K562 (cell line): ENCODE data around the gene SPINT3. TPM values are rescaled to one million over a fixed set of nuclear protein-coding genes. Genes with fewer than 3 reads are reported as not detected.

Source experiments
- BMI1 ChIP-seq: fragments of 150-350 bp; IDR thresholded peaks from 2 replicates; pipeline ENCODE4 v1.6.1; 2014; ENCODE audit warnings: low read length
- C11orf30 ChIP-seq: fragments of 450-650 bp; IDR thresholded peaks from 2 replicates; pipeline ENCODE4 v1.6.1; 2016; ENCODE audit warnings: low read depth, mild to moderate bottlenecking
- ELF4 ChIP-seq: fragments of 450-650 bp; formaldehyde crosslinking; IDR thresholded peaks from 2 replicates; pipeline ENCODE4 v1.4.0; 2022; ENCODE audit warnings: missing genetic modification characterization
- JUND ChIP-seq, 2 experiments: IDR thresholded peaks; 2 replicates in 1 of 2; 3 replicates in 1 of 2; pipeline ENCODE4 v1.6.1; 2011; ENCODE audit warnings: borderline replicate concordance in 2 of 2, low read depth in 2 of 2, low read length in 2 of 2, improper control_type of control experiment in 1 of 2, missing biosample characterization in 1 of 2, missing genetic modification characterization in 1 of 2, missing genetic modification reagents in 1 of 2
- MTA2 ChIP-seq: fragments of 450-650 bp; IDR thresholded peaks from 2 replicates; pipeline ENCODE4 v1.6.1; 2016; ENCODE audit warnings: low read depth
- RBM14 ChIP-seq: fragments of 200-400 bp; formaldehyde crosslinking; IDR thresholded peaks from 2 replicates; pipeline ENCODE4 v1.6.1; 2018; ENCODE audit warnings: low read depth, mild to moderate bottlenecking, low read length, moderate library complexity, borderline replicate concordance; ENCODE audit not compliant: insufficient read depth
- ZEB2 ChIP-seq: fragments of 450-650 bp; IDR thresholded peaks from 2 replicates; pipeline ENCODE4 v1.6.1; 2016
- polyA plus RNA-seq, 8 experiments: library from polyadenylated mRNA; depleted of rRNA in 4 of 8; stranded (reverse) in 5 of 8; unstranded in 3 of 8; fragments of >200 nt; fragmentation: Nextera tagmentation in 2 of 8; fragmentation: Illumina TruSeq in 1 of 8; extraction: Ambion mirVana in 2 of 8; extraction: Trizol in 1 of 8; gene quantifications; 2 replicates each; pipeline versions ENCODE4 v1.2.1 to v1.2.3, GENCODE V29; 2011 to 2014; ENCODE audit warnings: inconsistent platforms in 1 of 8, missing spikeins in 1 of 8
- total RNA-seq, 7 experiments: library from RNA; depleted of rRNA in 6 of 7; stranded (reverse); fragments of >200 nt in 6 of 7; fragmentation: Illumina TruSeq in 2 of 7; extraction: Trizol in 2 of 7; gene quantifications; 2 replicates each; pipeline versions ENCODE4 v1.2.1 to v1.2.3, GENCODE V29; 2011 to 2021; ENCODE audit warnings: low replicate concordance in 1 of 7
- TF ChIP-seq, protein P1 (sequence below): fragments of 200-800 bp; sonication (Bioruptor generic); IDR thresholded peaks from 2 replicates; pipeline ENCODE4 v1.6.1; 2016; ENCODE audit warnings: missing genetic modification characterization, missing compliant biosample characterization
- TF ChIP-seq, protein P2 (sequence below): fragments of 250-450 bp; sonication (Bioruptor Pico); IDR thresholded peaks from 2 replicates; pipeline ENCODE4 v1.4.0; 2020; ENCODE audit warnings: mild to moderate bottlenecking, moderate library complexity
- TF ChIP-seq, protein P3 (sequence below): fragments of 450-650 bp; formaldehyde crosslinking; IDR thresholded peaks from 2 replicates; pipeline ENCODE4 v1.4.0; 2022; ENCODE audit warnings: mild to moderate bottlenecking, moderate library complexity
- TF ChIP-seq, protein P4 (sequence below): IDR thresholded peaks from 2 replicates; pipeline ENCODE4 v1.6.1; 2012; ENCODE audit warnings: low read depth, low read length, improper control_type of control experiment, borderline replicate concordance
- TF ChIP-seq, protein P5 (sequence below): fragments of 450-650 bp; formaldehyde crosslinking; IDR thresholded peaks from 2 replicates; pipeline ENCODE4 v1.4.0; 2020; ENCODE audit warnings: mild to moderate bottlenecking
- TF ChIP-seq, protein P6 (sequence below): conservative IDR thresholded peaks from 2 replicates; pipeline ENCODE4 v1.6.1; 2011; ENCODE audit warnings: low read depth, mild to moderate bottlenecking, low read length; ENCODE audit not compliant: control insufficient read depth

Gene SPINT3
- total and polyA plus RNA-seq, 9 of the 15 experiments (the other 6 are each of a cell fraction or from before 2014, with no cell fraction given), result not detected

DNA sequence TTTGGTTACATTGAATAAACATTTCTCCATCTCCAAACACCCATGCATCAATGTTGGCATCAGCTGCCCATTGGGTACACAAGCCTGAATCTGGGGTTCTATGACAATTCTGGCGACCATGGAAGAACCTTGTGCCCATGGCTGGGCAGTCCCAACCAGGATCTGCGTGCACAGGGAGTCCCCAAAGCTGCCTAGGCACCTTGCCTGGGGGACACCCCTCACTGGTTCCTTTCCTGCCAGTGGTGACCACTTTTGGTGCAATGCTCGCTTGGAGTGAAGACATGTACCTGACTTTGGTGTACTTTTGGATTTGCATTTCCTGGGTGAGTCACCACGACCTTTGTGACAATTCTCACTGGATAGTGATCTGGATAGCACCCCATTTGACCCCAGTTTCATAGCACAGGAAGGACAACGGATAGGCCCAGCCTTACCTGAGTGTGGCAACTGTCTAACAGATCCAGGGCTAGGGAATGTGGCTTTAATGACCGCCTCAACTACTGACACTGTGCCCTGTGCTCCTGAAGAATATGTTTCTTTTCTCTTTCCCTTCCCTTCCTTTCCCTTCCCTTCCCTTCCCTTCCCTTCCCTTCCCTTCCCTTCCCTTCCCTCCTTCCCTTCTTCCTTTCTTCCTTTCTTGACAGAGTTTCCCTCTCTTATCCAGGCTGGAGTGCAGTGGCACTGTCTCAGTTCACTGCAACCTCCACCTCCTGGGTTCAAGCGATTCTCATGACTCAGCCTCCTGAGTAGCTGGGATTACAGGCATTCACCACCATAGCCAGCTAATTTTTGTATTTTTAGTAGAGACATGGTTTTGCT is 7.1 kb downstream of the SPINT3 start (continued):
- TF ChIP-seq, protein P1, sequence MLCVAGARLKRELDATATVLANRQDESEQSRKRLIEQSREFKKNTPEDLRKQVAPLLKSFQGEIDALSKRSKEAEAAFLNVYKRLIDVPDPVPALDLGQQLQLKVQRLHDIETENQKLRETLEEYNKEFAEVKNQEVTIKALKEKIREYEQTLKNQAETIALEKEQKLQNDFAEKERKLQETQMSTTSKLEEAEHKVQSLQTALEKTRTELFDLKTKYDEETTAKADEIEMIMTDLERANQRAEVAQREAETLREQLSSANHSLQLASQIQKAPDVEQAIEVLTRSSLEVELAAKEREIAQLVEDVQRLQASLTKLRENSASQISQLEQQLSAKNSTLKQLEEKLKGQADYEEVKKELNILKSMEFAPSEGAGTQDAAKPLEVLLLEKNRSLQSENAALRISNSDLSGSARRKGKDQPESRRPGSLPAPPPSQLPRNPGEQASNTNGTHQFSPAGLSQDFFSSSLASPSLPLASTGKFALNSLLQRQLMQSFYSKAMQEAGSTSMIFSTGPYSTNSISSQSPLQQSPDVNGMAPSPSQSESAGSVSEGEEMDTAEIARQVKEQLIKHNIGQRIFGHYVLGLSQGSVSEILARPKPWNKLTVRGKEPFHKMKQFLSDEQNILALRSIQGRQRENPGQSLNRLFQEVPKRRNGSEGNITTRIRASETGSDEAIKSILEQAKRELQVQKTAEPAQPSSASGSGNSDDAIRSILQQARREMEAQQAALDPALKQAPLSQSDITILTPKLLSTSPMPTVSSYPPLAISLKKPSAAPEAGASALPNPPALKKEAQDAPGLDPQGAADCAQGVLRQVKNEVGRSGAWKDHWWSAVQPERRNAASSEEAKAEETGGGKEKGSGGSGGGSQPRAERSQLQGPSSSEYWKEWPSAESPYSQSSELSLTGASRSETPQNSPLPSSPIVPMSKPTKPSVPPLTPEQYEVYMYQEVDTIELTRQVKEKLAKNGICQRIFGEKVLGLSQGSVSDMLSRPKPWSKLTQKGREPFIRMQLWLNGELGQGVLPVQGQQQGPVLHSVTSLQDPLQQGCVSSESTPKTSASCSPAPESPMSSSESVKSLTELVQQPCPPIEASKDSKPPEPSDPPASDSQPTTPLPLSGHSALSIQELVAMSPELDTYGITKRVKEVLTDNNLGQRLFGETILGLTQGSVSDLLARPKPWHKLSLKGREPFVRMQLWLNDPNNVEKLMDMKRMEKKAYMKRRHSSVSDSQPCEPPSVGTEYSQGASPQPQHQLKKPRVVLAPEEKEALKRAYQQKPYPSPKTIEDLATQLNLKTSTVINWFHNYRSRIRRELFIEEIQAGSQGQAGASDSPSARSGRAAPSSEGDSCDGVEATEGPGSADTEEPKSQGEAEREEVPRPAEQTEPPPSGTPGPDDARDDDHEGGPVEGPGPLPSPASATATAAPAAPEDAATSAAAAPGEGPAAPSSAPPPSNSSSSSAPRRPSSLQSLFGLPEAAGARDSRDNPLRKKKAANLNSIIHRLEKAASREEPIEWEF (CRISPR knock-in tag), result no peak
- TF ChIP-seq MTA2 (no peak), ELF4 (0 out of 2 replicates have a peak, but pooled peaks have one; percentile 63), BMI1 (no peak), RBM14 (no peak), JUND (IDR thresholded peaks at IDR 0.05; ENCODE audit: borderline replicate concordance, low read depth, low read length) (peak; percentile 61; the same call in 1 of the 2 replicates), JUND (tag; IDR thresholded peaks at IDR 0.05; ENCODE audit: borderline replicate concordance, low read depth, low read length) (peak; percentile 40; the same call in 1 of the 3 replicates), C11orf30 (0 out of 2 replicates have a peak, but pooled peaks have one; percentile 5), ZEB2 (no peak)
- TF ChIP-seq, protein P2, sequence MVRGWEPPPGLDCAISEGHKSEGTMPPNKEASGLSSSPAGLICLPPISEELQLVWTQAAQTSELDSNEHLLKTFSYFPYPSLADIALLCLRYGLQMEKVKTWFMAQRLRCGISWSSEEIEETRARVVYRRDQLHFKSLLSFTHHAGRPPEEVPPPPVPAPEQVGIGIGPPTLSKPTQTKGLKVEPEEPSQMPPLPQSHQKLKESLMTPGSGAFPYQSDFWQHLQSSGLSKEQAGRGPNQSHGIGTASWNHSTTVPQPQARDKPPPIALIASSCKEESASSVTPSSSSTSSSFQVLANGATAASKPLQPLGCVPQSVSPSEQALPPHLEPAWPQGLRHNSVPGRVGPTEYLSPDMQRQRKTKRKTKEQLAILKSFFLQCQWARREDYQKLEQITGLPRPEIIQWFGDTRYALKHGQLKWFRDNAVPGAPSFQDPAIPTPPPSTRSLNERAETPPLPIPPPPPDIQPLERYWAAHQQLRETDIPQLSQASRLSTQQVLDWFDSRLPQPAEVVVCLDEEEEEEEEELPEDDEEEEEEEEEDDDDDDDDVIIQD (CRISPR knock-in tag), result no peak
- TF ChIP-seq, protein P3, sequence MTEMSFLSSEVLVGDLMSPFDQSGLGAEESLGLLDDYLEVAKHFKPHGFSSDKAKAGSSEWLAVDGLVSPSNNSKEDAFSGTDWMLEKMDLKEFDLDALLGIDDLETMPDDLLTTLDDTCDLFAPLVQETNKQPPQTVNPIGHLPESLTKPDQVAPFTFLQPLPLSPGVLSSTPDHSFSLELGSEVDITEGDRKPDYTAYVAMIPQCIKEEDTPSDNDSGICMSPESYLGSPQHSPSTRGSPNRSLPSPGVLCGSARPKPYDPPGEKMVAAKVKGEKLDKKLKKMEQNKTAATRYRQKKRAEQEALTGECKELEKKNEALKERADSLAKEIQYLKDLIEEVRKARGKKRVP (CRISPR knock-in tag), result no peak
- TF ChIP-seq, protein P4, sequence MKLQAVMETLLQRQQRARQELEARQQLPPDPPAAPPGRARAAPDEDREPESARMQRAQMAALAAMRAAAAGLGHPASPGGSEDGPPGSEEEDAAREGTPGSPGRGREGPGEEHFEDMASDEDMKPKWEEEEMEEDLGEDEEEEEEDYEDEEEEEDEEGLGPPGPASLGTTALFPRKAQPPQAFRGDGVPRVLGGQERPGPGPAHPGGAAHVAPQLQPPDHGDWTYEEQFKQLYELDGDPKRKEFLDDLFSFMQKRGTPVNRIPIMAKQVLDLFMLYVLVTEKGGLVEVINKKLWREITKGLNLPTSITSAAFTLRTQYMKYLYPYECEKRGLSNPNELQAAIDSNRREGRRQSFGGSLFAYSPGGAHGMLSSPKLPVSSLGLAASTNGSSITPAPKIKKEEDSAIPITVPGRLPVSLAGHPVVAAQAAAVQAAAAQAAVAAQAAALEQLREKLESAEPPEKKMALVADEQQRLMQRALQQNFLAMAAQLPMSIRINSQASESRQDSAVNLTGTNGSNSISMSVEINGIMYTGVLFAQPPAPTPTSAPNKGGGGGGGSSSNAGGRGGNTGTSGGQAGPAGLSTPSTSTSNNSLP, result no peak
- TF ChIP-seq, protein P5, sequence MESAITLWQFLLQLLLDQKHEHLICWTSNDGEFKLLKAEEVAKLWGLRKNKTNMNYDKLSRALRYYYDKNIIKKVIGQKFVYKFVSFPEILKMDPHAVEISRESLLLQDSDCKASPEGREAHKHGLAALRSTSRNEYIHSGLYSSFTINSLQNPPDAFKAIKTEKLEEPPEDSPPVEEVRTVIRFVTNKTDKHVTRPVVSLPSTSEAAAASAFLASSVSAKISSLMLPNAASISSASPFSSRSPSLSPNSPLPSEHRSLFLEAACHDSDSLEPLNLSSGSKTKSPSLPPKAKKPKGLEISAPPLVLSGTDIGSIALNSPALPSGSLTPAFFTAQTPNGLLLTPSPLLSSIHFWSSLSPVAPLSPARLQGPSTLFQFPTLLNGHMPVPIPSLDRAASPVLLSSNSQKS (CRISPR knock-in tag), result no peak
- TF ChIP-seq, protein P6, sequence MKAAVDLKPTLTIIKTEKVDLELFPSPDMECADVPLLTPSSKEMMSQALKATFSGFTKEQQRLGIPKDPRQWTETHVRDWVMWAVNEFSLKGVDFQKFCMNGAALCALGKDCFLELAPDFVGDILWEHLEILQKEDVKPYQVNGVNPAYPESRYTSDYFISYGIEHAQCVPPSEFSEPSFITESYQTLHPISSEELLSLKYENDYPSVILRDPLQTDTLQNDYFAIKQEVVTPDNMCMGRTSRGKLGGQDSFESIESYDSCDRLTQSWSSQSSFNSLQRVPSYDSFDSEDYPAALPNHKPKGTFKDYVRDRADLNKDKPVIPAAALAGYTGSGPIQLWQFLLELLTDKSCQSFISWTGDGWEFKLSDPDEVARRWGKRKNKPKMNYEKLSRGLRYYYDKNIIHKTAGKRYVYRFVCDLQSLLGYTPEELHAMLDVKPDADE, result no peak
